Endothelial cell of umbilical vein (primary cell): ENCODE data around the gene SAP30. TPM values are rescaled to one million over a fixed set of nuclear protein-coding genes. Genes with fewer than 3 reads are reported as not detected.

ENCODE experiments used
- BruUV-seq: library from RNA; stranded (reverse); fragments of 400-500 nt; replicated peaks from 2 replicates; lab custom pipeline; 2021; lab: Mats Ljungman, UMichigan
- CTCF ChIA-PET: fragments of 300-600, 350-600 bp; sonication (Branson Sonifier 250); formaldehyde crosslinking; loops from one replicate; lab custom pipeline; 2021; ENCODE audit warnings: antibody characterized with exemption, inconsistent platforms; lab: Charles Lee
- POLR2A ChIA-PET: fragments of 300-600, 350-600 bp; sonication (Branson Sonifier 250); formaldehyde crosslinking; loops from one replicate; lab custom pipeline; 2021; ENCODE audit warnings: antibody characterized with exemption, inconsistent platforms; lab: Charles Lee
- DNase-seq: peaks from one replicate; pipeline ENCODE4 v3.0.0-alpha.2; 2011; ENCODE audit warnings: low read depth, low spot score
- FAIRE-seq: peaks from 2 replicates; lab custom pipeline; 2011; peaks lifted over from hg19 to GRCh38; lab: Jason Lieb, UNC
- H2AFZ ChIP-seq: 2 replicates; pipeline ENCODE4 v1.6.0; 2012; ENCODE audit warnings: low read depth, low read length, control low read depth, inconsistent platforms
- H3K27ac ChIP-seq: 2 replicates; pipeline ENCODE4 v1.5.1; 2011; ENCODE audit warnings: low read depth, mild to moderate bottlenecking, control low read depth, low read length, moderate library complexity; ENCODE audit not compliant: insufficient read depth
- H3K27me3 ChIP-seq, 2 experiments: 2 replicates each; pipeline versions ENCODE4 v1.6.0 to v1.6.1; 2011; ENCODE audit warnings: low read length in 2 of 2, mixed read lengths in 1 of 2; ENCODE audit not compliant: control insufficient read depth in 2 of 2, insufficient read depth in 2 of 2
- H3K36me3 ChIP-seq, 2 experiments: 2 replicates in 1 of 2; 3 replicates in 1 of 2; pipeline ENCODE4 v1.5.1; 2011; ENCODE audit warnings: low read length in 2 of 2, mild to moderate bottlenecking in 1 of 2, moderate library complexity in 1 of 2; ENCODE audit not compliant: control insufficient read depth in 2 of 2, insufficient read depth in 2 of 2; ENCODE audit errors: extremely low read depth in 1 of 2
- H3K4me1 ChIP-seq: 3 replicates; pipeline ENCODE4 v1.5.1; 2011; ENCODE audit warnings: mild to moderate bottlenecking, low read length; ENCODE audit not compliant: control insufficient read depth, insufficient read depth; ENCODE audit errors: extremely low read depth
- H3K4me2 ChIP-seq: 2 replicates; pipeline ENCODE4 v1.6.1; 2011; ENCODE audit warnings: low read length, control low read depth, mixed read lengths; ENCODE audit not compliant: insufficient read depth
- H3K4me3 ChIP-seq, 3 experiments: fragments of 200-600 bp in 1 of 3; sonication (generic), shearing (Covaris generic) in 1 of 3; replicated peaks in 1 of 3; 2 replicates each; pipeline ENCODE4 v1.5.1; 2011 to 2016; ENCODE audit warnings: control low read depth in 3 of 3, low read length in 3 of 3, mild to moderate bottlenecking in 2 of 3, inconsistent platforms in 1 of 3, low read depth in 1 of 3, moderate library complexity in 1 of 3; ENCODE audit not compliant: insufficient read depth in 1 of 3
- H3K79me2 ChIP-seq: 2 replicates; pipeline ENCODE4 v1.6.0; 2012; ENCODE audit warnings: low read length, inconsistent platforms; ENCODE audit not compliant: control insufficient read depth, insufficient read depth
- H3K9ac ChIP-seq: replicated peaks from 2 replicates; pipeline ENCODE3; 2011; ENCODE audit warnings: low read length, control low read depth; ENCODE audit not compliant: insufficient read depth; ENCODE audit errors: extremely low read depth
- H3K9me1 ChIP-seq: replicated peaks from 3 replicates; pipeline ENCODE4 v1.6.0; 2011; ENCODE audit warnings: mild to moderate bottlenecking, low read length; ENCODE audit not compliant: control insufficient read depth, insufficient read depth; ENCODE audit errors: extremely low read depth
- H3K9me3 ChIP-seq: replicated peaks from 2 replicates; pipeline ENCODE4 v1.5.1; 2012; ENCODE audit warnings: low read length, inconsistent platforms; ENCODE audit not compliant: control insufficient read depth, insufficient read depth
- H4K20me1 ChIP-seq: replicated peaks from 2 replicates; pipeline ENCODE3; 2011; ENCODE audit warnings: mild to moderate bottlenecking, low read length; ENCODE audit not compliant: control insufficient read depth, insufficient read depth; ENCODE audit errors: extremely low read depth
- FOS ChIP-seq: IDR thresholded peaks from 2 replicates; pipeline ENCODE4 v1.6.1; 2011; ENCODE audit warnings: mild to moderate bottlenecking, low read length, moderate library complexity, borderline replicate concordance; ENCODE audit not compliant: insufficient read depth
- dilution Hi-C: fragments of 300-500 bp; cut with MboI; formaldehyde crosslinking; loops from one replicate; pipeline ENCODE4 v1.15.0; 2019; ENCODE audit warnings: low sequenced_read_pairs; ENCODE audit not compliant: extremely low pct_ligation_motif_present
- intact Hi-C: fragments of 100-400 bp; cut with micrococcal nuclease; formaldehyde crosslinking; loops from one replicate; pipeline ENCODE4 v1.10.0; 2022
- polyA plus RNA-seq, 4 experiments: library from polyadenylated mRNA; depleted of rRNA in 3 of 4; stranded (reverse) in 3 of 4; unstranded in 1 of 4; fragments of >200 nt; gene quantifications; 2 replicates each; pipeline versions ENCODE4 v1.2.1 to v1.2.3, GENCODE V29; 2011 to 2012; ENCODE audit warnings: missing spikeins in 1 of 4
- total RNA-seq: library from RNA; stranded (reverse); gene quantifications from 2 replicates; pipeline ENCODE4 v1.2.3, GENCODE V29; 2021
- TF ChIP-seq, protein P1 (sequence below), 2 donors: IDR thresholded peaks; 1 replicate in 1 of 2; 2 replicates in 1 of 2; pipeline ENCODE4 v1.5.1; 2011; ENCODE audit warnings: low read length in 2 of 2, mild to moderate bottlenecking in 2 of 2, moderate library complexity in 2 of 2, control low read depth in 1 of 2, inconsistent platforms in 1 of 2, low read depth in 1 of 2; ENCODE audit not compliant: insufficient read depth in 1 of 2; ENCODE audit errors: extremely low read depth in 1 of 2

Gene SAP30
- total and polyA plus RNA-seq, 2 donors (not counting 3 experiments of a cell fraction or from before 2014, with no cell fraction given): 9.9 to 23.8 TPM

DNA sequence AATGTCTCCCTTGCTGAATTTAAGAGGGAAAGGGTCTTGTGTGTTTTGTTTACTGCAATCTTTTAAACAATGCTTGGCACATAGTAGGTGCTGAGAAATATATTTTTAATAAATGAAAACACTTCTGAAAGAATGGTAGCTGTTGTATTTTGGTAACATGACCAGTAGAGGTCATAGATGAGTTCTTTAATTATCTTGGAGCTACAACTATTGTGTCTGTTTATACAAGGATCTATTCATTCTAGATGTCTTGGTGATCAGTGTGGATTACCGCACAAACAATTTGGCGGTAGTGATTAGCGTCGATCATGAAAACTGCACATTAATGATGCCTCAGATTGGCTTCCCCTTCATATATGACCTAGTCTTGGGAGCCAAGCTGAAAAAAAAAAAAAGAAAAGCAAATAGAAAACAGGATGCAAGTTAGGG lies 49.6 kb downstream of the SAP30 start:
- BruUV-seq: no TSS peak
- no peaks in the 10 kb centered on the region for H3K9me3 ChIP-seq
- intact Hi-C loops (loop anchor here (1.0 kb wide), 3 partner anchors 74 to 736 kb away; no protein-coding TSS in a partner anchor), dilution Hi-C loops (no loop called here)
- no peaks in the 10 kb centered on the region for H3K36me3 ChIP-seq
- peak; percentile 68 for FAIRE-seq
- no peaks in the 10 kb centered on the region for H3K27me3 ChIP-seq
- H3K27ac ChIP-seq: no peak overlapping the region
- DNase-seq: peak; percentile 49
- TF ChIP-seq, protein P1, sequence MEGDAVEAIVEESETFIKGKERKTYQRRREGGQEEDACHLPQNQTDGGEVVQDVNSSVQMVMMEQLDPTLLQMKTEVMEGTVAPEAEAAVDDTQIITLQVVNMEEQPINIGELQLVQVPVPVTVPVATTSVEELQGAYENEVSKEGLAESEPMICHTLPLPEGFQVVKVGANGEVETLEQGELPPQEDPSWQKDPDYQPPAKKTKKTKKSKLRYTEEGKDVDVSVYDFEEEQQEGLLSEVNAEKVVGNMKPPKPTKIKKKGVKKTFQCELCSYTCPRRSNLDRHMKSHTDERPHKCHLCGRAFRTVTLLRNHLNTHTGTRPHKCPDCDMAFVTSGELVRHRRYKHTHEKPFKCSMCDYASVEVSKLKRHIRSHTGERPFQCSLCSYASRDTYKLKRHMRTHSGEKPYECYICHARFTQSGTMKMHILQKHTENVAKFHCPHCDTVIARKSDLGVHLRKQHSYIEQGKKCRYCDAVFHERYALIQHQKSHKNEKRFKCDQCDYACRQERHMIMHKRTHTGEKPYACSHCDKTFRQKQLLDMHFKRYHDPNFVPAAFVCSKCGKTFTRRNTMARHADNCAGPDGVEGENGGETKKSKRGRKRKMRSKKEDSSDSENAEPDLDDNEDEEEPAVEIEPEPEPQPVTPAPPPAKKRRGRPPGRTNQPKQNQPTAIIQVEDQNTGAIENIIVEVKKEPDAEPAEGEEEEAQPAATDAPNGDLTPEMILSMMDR (IDR thresholded peaks at IDR 0.05; ENCODE audit: extremely low read depth in 1 of 2, insufficient read depth in 1 of 2, low read depth in 1 of 2, low read length in 2 of 2): peak; percentile 4 to 21
- no peak for TF ChIP-seq FOS
- no peaks in the 10 kb centered on the region for H3K79me2 ChIP-seq
- ChIA-PET CTCF (interaction anchor here (0.6 to 7.8 kb wide), 69 partner anchors 8 to 900 kb away, joined by 3 to 214 read pairs (median 4); partner anchors contain the start of genes HAND2, HMGB2 and SAP30), POLR2A (interaction anchor here (0.7 to 1.2 kb wide), 2 partner anchors 51 to 101 kb away, joined by 3 to 5 read pairs; no protein-coding TSS in a partner anchor)
- no peak overlapping the region for H3K4me3 ChIP-seq
- no peak overlapping the region for H2AFZ ChIP-seq
- H3K9ac ChIP-seq: no peak overlapping the region
- peaks cover 17% of the 10 kb centered on the region for H3K4me1 ChIP-seq
- no peaks in the 10 kb centered on the region for H3K9me1 ChIP-seq
- H4K20me1 ChIP-seq: no peaks in the 10 kb centered on the region
- no peak overlapping the region for H3K4me2 ChIP-seq

DNA sequence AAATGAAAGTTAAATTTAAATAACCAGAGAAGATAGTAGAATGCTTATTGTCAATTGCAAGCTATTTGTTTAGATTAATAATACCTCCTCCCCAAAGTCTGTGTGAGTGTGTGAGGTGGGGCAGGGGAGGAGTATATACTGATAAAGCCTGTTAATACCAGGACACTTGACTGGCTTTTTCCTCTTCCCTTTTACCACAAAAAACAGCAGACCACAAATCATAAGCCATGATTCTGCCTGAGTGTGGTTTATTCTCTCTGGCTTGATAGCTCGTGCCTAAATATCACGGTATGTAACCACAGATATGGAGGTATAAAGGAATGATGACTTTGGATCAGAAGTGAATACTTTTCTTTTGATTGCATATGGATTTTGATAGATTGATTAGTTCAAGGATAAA lies 50.0 kb downstream of the SAP30 start:
- TF ChIP-seq FOS: no peak
- no peaks in the 10 kb centered on the region for H3K27me3 ChIP-seq
- FAIRE-seq (no peak), DNase-seq (no peak)
- dilution Hi-C loops (no loop called here), intact Hi-C loops (loop anchor here (1.0 kb wide), 3 partner anchors 74 to 736 kb away; no protein-coding TSS in a partner anchor)
- POLR2A ChIA-PET: interaction anchor here (0.7 to 1.2 kb wide), 2 partner anchors 51 to 101 kb away, joined by 3 to 5 read pairs; no protein-coding TSS in a partner anchor
- H3K79me2 ChIP-seq: no peaks in the 10 kb centered on the region
- no peak overlapping the region for H3K27ac ChIP-seq
- H3K9ac ChIP-seq: no peak overlapping the region
- H3K4me1 ChIP-seq: peaks cover 17% of the 10 kb centered on the region
- BruUV-seq: no TSS peak
- H3K4me3 ChIP-seq: no peak overlapping the region
- no peaks in the 10 kb centered on the region for H3K36me3 ChIP-seq
- H3K9me1 ChIP-seq: no peaks in the 10 kb centered on the region
- no peak overlapping the region for H2AFZ ChIP-seq
- CTCF ChIA-PET: interaction anchor here (0.6 to 7.8 kb wide), 69 partner anchors 9 to 899 kb away, joined by 3 to 214 read pairs (median 4); partner anchors contain the start of genes HAND2, HMGB2 and SAP30
- no peaks in the 10 kb centered on the region for H3K9me3 ChIP-seq
- no peaks in the 10 kb centered on the region for H4K20me1 ChIP-seq
- H3K4me2 ChIP-seq: no peak overlapping the region
